Uterus (tissue), 2 donors: ENCODE measurements around the gene CDYL2.

ENCODE experiments used
- POLR2A ChIP-seq, 2 donors: fragments of 450-650 bp; IDR thresholded peaks; one replicate each; pipeline ENCODE4 v1.6.1; 2016; ENCODE audit warnings: antibody characterized with exemption in 2 of 2, mild to moderate bottlenecking in 1 of 2, moderate library complexity in 1 of 2
- TF ChIP-seq, protein P1 (sequence below), 4 experiments: fragments of 200-600 bp in 2 of 4; fragments of 450-650 bp in 2 of 4; sonication (generic) in 2 of 4; IDR thresholded peaks; one replicate each; pipeline ENCODE4 v1.5.1; 2016 to 2019; ENCODE audit warnings: antibody characterized with exemption in 4 of 4, mild to moderate bottlenecking in 2 of 4, moderate library complexity in 1 of 4

DNA sequence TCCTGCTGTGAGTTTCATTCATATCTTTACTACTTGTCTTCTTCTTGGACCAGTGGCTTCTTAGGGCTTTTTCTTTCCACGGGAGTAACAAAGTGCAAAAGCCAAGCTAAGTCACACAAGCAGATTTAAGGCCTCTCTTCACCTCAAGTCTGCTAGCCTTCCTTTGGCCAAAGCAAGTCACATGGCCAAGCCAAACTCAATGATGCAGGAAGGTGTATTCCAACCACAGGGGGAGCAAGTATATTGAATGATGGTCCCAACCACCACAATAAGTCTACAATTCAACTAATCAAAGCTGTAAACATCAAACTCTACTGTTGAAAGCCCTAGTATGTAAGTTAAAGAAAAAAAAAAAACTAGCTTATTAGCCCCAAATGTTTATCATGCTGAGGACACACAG is 44.5 kb upstream of the CDYL2 start:
- TF ChIP-seq, protein P1, sequence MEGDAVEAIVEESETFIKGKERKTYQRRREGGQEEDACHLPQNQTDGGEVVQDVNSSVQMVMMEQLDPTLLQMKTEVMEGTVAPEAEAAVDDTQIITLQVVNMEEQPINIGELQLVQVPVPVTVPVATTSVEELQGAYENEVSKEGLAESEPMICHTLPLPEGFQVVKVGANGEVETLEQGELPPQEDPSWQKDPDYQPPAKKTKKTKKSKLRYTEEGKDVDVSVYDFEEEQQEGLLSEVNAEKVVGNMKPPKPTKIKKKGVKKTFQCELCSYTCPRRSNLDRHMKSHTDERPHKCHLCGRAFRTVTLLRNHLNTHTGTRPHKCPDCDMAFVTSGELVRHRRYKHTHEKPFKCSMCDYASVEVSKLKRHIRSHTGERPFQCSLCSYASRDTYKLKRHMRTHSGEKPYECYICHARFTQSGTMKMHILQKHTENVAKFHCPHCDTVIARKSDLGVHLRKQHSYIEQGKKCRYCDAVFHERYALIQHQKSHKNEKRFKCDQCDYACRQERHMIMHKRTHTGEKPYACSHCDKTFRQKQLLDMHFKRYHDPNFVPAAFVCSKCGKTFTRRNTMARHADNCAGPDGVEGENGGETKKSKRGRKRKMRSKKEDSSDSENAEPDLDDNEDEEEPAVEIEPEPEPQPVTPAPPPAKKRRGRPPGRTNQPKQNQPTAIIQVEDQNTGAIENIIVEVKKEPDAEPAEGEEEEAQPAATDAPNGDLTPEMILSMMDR (IDR thresholded peaks at IDR 0.05), result no peak
- no peak for TF ChIP-seq POLR2A (IDR thresholded peaks at IDR 0.05)
